HEK293 (cell line): Measurements from ENCODE around the gene RAD51AP1.
A peak's percentile ranks its signal among the peaks of the same experiment; 100 is the strongest.

Source experiments
- CTCF ChIA-PET: fragments of 350-600 bp; formaldehyde crosslinking; extraction: SDS; loops from one replicate; lab custom pipeline; 2021; ENCODE audit warnings: antibody characterized with exemption; lab: Yijun Ruan, JAX
- POLR2A ChIA-PET: fragments of 300-600 bp; formaldehyde crosslinking; extraction: SDS; loops from one replicate; lab custom pipeline; 2020; ENCODE audit warnings: antibody characterized with exemption, inconsistent platforms; lab: Yijun Ruan, JAX
- H3K27ac ChIP-seq: fragments of 200-500 bp; sonication (Bioruptor generic); 2 replicates; pipeline ENCODE4 v1.5.1; 2014; ENCODE audit warnings: low read depth, low read length, control low read depth, inconsistent platforms; ENCODE audit errors: extremely low read depth
- H3K36me3 ChIP-seq, 2 experiments: fragments of 200-500 bp in 1 of 2; sonication (Bioruptor generic) in 1 of 2; 1 replicate in 1 of 2; 2 replicates in 1 of 2; pipeline ENCODE4 v1.5.1; 2014 to 2017; ENCODE audit warnings: inconsistent platforms in 2 of 2, low read length in 2 of 2; ENCODE audit not compliant: control insufficient read depth in 2 of 2, insufficient read depth in 1 of 2
- H3K4me1 ChIP-seq: fragments of 200-500 bp; sonication (Bioruptor generic); 2 replicates; pipeline ENCODE4 v1.5.1; 2014; ENCODE audit warnings: mild to moderate bottlenecking, low read length, inconsistent platforms; ENCODE audit not compliant: control insufficient read depth, insufficient read depth
- H3K4me3 ChIP-seq: 2 replicates; pipeline ENCODE4 v1.5.1; 2011; ENCODE audit warnings: low read depth, mild to moderate bottlenecking, control low read depth, low read length, moderate library complexity
- H3K9me3 ChIP-seq: fragments of 200-500 bp; sonication (Bioruptor generic); 2 replicates; pipeline ENCODE4 v1.5.1; 2014; ENCODE audit warnings: low read depth, low read length, inconsistent platforms; ENCODE audit not compliant: control insufficient read depth, insufficient read depth
- BCL11B ChIP-seq: fragments of 450-650 bp; formaldehyde crosslinking; IDR thresholded peaks from 2 replicates; pipeline ENCODE4 v1.5.1; 2016; ENCODE audit warnings: low read depth, missing biosample characterization, missing genetic modification characterization
- GLIS2 ChIP-seq: fragments of 450-650 bp; formaldehyde crosslinking; IDR thresholded peaks from 2 replicates; pipeline ENCODE4 v1.5.1; 2016; ENCODE audit warnings: missing biosample characterization, missing genetic modification characterization
- HOXD13 ChIP-seq: sonication (generic); formaldehyde crosslinking; IDR thresholded peaks from 2 replicates; pipeline ENCODE4 v1.8.0; 2022; ENCODE audit warnings: missing genetic modification reagents, borderline replicate concordance
- KLF1 ChIP-seq: fragments of 450-650 bp; formaldehyde crosslinking; IDR thresholded peaks from 2 replicates; pipeline ENCODE4 v1.5.1; 2016; ENCODE audit warnings: missing biosample characterization, missing genetic modification characterization
- KLF9 ChIP-seq: fragments of 450-650 bp; formaldehyde crosslinking; IDR thresholded peaks from 2 replicates; pipeline ENCODE4 v1.5.1; 2016; ENCODE audit warnings: missing biosample characterization, missing genetic modification characterization, low read depth
- TRIM28 ChIP-seq: IDR thresholded peaks from 2 replicates; pipeline ENCODE4 v1.6.1; 2011; ENCODE audit warnings: low read length, control low read depth, borderline replicate concordance
- ZEB2 ChIP-seq: fragments of 450-650 bp; formaldehyde crosslinking; IDR thresholded peaks from 2 replicates; pipeline ENCODE4 v1.5.1; 2016; ENCODE audit warnings: missing biosample characterization, missing genetic modification characterization
- ZNF211 ChIP-seq: fragments of 450-650 bp; formaldehyde crosslinking; IDR thresholded peaks from 2 replicates; pipeline ENCODE4 v1.5.1; 2016; ENCODE audit warnings: low read depth, missing biosample characterization, missing genetic modification characterization
- ZNF214 ChIP-seq: fragments of 450-650 bp; formaldehyde crosslinking; IDR thresholded peaks from 2 replicates; pipeline ENCODE4 v1.5.1; 2017; ENCODE audit warnings: missing biosample characterization, mild to moderate bottlenecking, missing genetic modification characterization, borderline replicate concordance
- ZNF274 ChIP-seq, 2 experiments: fragments of 200-500 bp in 1 of 2; fragments of 450-650 bp in 1 of 2; sonication (Bioruptor generic) in 1 of 2; formaldehyde crosslinking in 1 of 2; IDR thresholded peaks; 2 replicates each; pipeline versions ENCODE4 v1.5.1 to v1.6.1; 2014 to 2016; ENCODE audit warnings: borderline replicate concordance in 1 of 2, inconsistent platforms in 1 of 2, low read length in 1 of 2, missing biosample characterization in 1 of 2, missing genetic modification characterization in 1 of 2
- ZNF37A ChIP-seq: fragments of 450-650 bp; IDR thresholded peaks from 2 replicates; pipeline ENCODE4 v1.5.1; 2018; ENCODE audit warnings: missing biosample characterization, missing genetic modification characterization
- ZNF394 ChIP-seq: fragments of 450-650 bp; formaldehyde crosslinking; IDR thresholded peaks from 2 replicates; pipeline ENCODE4 v1.5.1; 2016; ENCODE audit warnings: missing biosample characterization, missing genetic modification characterization, mild to moderate bottlenecking, moderate library complexity, borderline replicate concordance
- ZNF585B ChIP-seq: fragments of 450-650 bp; formaldehyde crosslinking; IDR thresholded peaks from 2 replicates; pipeline ENCODE4 v1.5.1; 2016; ENCODE audit warnings: missing biosample characterization, missing genetic modification characterization
- ZNF600 ChIP-seq: fragments of 450-650 bp; formaldehyde crosslinking; IDR thresholded peaks from 2 replicates; pipeline ENCODE4 v1.5.1; 2016; ENCODE audit warnings: missing biosample characterization, missing genetic modification characterization
- ZNF76 ChIP-seq: fragments of 450-650 bp; formaldehyde crosslinking; IDR thresholded peaks from 2 replicates; pipeline ENCODE4; 2016; ENCODE audit warnings: low read depth, missing biosample characterization, missing genetic modification characterization, borderline replicate concordance
- ZSCAN16 ChIP-seq: fragments of 450-650 bp; formaldehyde crosslinking; IDR thresholded peaks from 2 replicates; pipeline ENCODE4 v1.5.1; 2016; ENCODE audit warnings: missing biosample characterization, missing genetic modification characterization
- ZXDB ChIP-seq: fragments of 450-650 bp; formaldehyde crosslinking; IDR thresholded peaks from 2 replicates; pipeline ENCODE4 v1.5.1; 2016; ENCODE audit warnings: missing biosample characterization, missing genetic modification characterization
- TF ChIP-seq, protein P1 (sequence below): fragments of 450-650 bp; formaldehyde crosslinking; optimal IDR thresholded peaks from 2 replicates; pipeline ENCODE3; 2016; ENCODE audit warnings: missing biosample characterization, mild to moderate bottlenecking, missing genetic modification characterization
- TF ChIP-seq, protein P2 (sequence below): fragments of 450-650 bp; formaldehyde crosslinking; IDR thresholded peaks from 2 replicates; pipeline ENCODE4 v1.5.1; 2016; ENCODE audit warnings: missing biosample characterization, missing genetic modification characterization
- TF ChIP-seq, protein P3 (sequence below): fragments of 450-650 bp; formaldehyde crosslinking; IDR thresholded peaks from 2 replicates; pipeline ENCODE4 v1.5.0; 2017; ENCODE audit warnings: missing biosample characterization, missing genetic modification characterization, borderline replicate concordance
- TF ChIP-seq, protein P4 (sequence below): fragments of 450-650 bp; formaldehyde crosslinking; IDR thresholded peaks from 2 replicates; pipeline ENCODE4 v1.5.1; 2016; ENCODE audit warnings: missing biosample characterization, missing genetic modification characterization
- TF ChIP-seq, protein P5 (sequence below): fragments of 450-650 bp; formaldehyde crosslinking; IDR thresholded peaks from 2 replicates; pipeline ENCODE4 v1.5.1; 2016; ENCODE audit warnings: missing biosample characterization, missing genetic modification characterization
- TF ChIP-seq, protein P6 (sequence below): fragments of 450-650 bp; formaldehyde crosslinking; IDR thresholded peaks from 2 replicates; pipeline ENCODE4 v1.5.1; 2017; ENCODE audit warnings: missing biosample characterization, missing genetic modification characterization
- TF ChIP-seq, protein P7 (sequence below): IDR thresholded peaks from 2 replicates; pipeline ENCODE4 v1.6.1; 2011; ENCODE audit warnings: mild to moderate bottlenecking, low read depth, low read length, borderline replicate concordance

RAD51AP1 gene

DNA sequence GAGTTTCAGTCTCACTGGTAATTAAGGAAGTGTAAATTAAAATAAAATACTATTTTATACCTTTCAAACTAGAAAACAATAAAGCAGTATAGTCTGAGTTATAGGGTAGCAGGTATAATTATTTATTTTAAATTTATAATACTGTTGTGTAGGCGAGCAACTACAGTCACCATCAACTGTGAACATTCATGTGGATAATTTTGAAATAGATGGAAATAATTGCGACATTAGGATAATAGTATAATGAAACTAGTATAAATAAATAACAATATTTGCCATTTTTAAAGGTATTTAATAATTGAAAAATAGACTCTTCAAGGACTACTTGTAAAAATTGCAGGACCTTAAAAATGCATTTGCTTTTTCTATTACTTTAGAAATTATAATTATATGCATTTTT, 19.5 kb downstream of the RAD51AP1 start:
- TF ChIP-seq ZNF76 (tag by site-specific recombination): no peak
- TF ChIP-seq ZEB2 (tag by site-specific recombination): no peak
- no peak for TF ChIP-seq ZNF37A
- TF ChIP-seq, protein P1, sequence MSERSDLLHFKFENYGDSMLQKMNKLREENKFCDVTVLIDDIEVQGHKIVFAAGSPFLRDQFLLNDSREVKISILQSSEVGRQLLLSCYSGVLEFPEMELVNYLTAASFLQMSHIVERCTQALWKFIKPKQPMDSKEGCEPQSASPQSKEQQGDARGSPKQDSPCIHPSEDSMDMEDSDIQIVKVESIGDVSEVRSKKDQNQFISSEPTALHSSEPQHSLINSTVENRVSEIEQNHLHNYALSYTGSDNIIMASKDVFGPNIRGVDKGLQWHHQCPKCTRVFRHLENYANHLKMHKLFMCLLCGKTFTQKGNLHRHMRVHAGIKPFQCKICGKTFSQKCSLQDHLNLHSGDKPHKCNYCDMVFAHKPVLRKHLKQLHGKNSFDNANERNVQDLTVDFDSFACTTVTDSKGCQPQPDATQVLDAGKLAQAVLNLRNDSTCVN (tag by site-specific recombination): no peak
- TF ChIP-seq GLIS2 (tag by site-specific recombination): no peak
- no peak for TF ChIP-seq HOXD13 (CRISPR knock-in tag)
- TF ChIP-seq ZSCAN16: no peak
- TF ChIP-seq TRIM28: no peak
- no peak for TF ChIP-seq ZNF211 (tag by site-specific recombination)
- no peak for TF ChIP-seq ZNF274 (IDR thresholded peaks at IDR 0.05; ENCODE audit: low read length)
- no peak for TF ChIP-seq ZNF274 (tag by site-specific recombination; IDR thresholded peaks at IDR 0.05; ENCODE audit: borderline replicate concordance)
- TF ChIP-seq, protein P2, sequence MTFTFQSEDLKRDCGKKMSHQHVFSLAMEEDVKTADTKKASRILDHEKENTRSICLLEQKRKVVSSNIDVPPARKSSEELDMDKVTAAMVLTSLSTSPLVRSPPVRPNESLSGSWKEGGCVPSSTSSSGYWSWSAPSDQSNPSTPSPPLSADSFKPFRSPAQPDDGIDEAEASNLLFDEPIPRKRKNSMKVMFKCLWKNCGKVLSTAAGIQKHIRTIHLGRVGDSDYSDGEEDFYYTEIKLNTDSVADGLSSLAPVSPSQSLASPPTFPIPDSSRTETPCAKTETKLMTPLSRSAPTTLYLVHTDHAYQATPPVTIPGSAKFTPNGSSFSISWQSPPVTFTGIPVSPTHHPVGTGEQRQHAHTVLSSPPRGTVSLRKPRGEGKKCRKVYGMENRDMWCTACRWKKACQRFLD (tag by site-specific recombination): no peak
- no peak for TF ChIP-seq ZNF214
- TF ChIP-seq, protein P3, sequence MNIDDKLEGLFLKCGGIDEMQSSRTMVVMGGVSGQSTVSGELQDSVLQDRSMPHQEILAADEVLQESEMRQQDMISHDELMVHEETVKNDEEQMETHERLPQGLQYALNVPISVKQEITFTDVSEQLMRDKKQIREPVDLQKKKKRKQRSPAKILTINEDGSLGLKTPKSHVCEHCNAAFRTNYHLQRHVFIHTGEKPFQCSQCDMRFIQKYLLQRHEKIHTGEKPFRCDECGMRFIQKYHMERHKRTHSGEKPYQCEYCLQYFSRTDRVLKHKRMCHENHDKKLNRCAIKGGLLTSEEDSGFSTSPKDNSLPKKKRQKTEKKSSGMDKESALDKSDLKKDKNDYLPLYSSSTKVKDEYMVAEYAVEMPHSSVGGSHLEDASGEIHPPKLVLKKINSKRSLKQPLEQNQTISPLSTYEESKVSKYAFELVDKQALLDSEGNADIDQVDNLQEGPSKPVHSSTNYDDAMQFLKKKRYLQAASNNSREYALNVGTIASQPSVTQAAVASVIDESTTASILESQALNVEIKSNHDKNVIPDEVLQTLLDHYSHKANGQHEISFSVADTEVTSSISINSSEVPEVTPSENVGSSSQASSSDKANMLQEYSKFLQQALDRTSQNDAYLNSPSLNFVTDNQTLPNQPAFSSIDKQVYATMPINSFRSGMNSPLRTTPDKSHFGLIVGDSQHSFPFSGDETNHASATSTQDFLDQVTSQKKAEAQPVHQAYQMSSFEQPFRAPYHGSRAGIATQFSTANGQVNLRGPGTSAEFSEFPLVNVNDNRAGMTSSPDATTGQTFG (tag by site-specific recombination): no peak
- no peak for TF ChIP-seq BCL11B (tag by site-specific recombination)
- H3K4me3 ChIP-seq: no peak overlapping the region
- H3K9me3 ChIP-seq: no peaks in the 10 kb centered on the region
- H3K36me3 ChIP-seq: peaks cover 31 to 63% of the 10 kb centered on the region in 2 experiments; a peak in 2 of 3 replicates
- ChIA-PET POLR2A (no interaction called here), CTCF (no interaction called here)
- H3K4me1 ChIP-seq: peaks cover 4% of the 10 kb centered on the region
- no peak overlapping the region for H3K27ac ChIP-seq

DNA sequence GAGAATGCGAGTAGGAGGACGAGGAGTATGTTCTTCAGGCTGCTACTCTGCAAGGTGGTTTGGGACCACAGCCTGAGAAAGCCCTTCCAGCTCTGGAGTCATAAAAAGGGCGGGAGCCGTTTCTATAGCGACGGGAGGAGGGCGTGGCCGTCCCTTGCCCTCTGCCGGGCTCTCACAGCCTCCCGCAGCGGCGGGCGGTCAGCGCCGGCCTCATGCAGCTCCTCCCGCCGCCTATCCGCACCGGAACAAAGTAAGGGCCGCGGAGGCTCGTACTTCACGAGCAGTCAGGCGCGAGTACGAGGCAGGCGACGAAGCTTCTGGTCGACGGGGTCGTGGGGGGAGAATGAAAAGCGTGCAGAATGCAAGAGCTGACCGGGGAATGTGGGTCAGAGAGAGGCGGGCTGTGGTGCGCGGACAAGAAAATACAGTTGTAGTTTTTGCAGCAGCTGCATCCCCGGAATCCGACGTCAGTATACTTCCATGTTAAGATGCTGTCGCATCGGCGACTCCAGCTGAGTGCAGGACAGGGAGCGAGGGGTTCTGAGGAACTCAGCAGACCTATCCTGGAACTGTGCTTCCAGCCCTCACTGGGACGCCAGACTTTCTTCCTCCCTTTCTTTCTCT, 23.5 kb downstream of the RAD51AP1 start, which contains the start of gene DYRK4:
Gene DYRK4, plus strand, starts transcription at position 175 of the 624 bp plus-strand sequence. Its CDS starts 38 bp downstream, at position 213.
- Histone ChIP-seq H3K9me3 (no peaks in the 10 kb centered on the region), H3K36me3 (peaks cover 13 to 27% of the 10 kb centered on the region in 2 experiments; a peak in 2 of 3 replicates), H3K4me1 (peaks cover 4% of the 10 kb centered on the region), H3K4me3 (peak within 1 kb of the TSS; percentile 3), H3K27ac (no peak within 1 kb of the TSS)
- ChIA-PET POLR2A (interaction anchor here (1.6 kb wide), 1 partner anchor 87 kb away, joined by 5 read pairs; the partner anchor contains the start of genes AKAP3 and NDUFA9), CTCF (interaction anchor here (0.9 kb wide), 1 partner anchor 43 kb away, joined by 5 read pairs; no protein-coding TSS in a partner anchor)
- TF ChIP-seq, protein P4, sequence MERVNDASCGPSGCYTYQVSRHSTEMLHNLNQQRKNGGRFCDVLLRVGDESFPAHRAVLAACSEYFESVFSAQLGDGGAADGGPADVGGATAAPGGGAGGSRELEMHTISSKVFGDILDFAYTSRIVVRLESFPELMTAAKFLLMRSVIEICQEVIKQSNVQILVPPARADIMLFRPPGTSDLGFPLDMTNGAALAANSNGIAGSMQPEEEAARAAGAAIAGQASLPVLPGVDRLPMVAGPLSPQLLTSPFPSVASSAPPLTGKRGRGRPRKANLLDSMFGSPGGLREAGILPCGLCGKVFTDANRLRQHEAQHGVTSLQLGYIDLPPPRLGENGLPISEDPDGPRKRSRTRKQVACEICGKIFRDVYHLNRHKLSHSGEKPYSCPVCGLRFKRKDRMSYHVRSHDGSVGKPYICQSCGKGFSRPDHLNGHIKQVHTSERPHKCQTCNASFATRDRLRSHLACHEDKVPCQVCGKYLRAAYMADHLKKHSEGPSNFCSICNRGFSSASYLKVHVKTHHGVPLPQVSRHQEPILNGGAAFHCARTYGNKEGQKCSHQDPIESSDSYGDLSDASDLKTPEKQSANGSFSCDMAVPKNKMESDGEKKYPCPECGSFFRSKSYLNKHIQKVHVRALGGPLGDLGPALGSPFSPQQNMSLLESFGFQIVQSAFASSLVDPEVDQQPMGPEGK (tag by site-specific recombination): 0 out of 2 replicates have a peak, but pooled peaks have one; percentile 17
- TF ChIP-seq, protein P5, sequence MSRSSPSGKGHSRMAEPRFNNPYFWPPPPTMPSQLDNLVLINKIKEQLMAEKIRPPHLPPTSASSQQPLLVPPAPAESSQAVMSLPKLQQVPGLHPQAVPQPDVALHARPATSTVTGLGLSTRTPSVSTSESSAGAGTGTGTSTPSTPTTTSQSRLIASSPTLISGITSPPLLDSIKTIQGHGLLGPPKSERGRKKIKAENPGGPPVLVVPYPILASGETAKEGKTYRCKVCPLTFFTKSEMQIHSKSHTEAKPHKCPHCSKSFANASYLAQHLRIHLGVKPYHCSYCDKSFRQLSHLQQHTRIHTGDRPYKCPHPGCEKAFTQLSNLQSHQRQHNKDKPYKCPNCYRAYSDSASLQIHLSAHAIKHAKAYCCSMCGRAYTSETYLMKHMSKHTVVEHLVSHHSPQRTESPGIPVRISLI (tag by site-specific recombination): no peak
- TF ChIP-seq KLF1 (tag by site-specific recombination) (peak; percentile 70), ZNF394 (tag by site-specific recombination) (no peak), KLF9 (tag by site-specific recombination) (peak; percentile 90), ZNF600 (tag by site-specific recombination) (peak; percentile 99), ZNF585B (tag by site-specific recombination) (no peak), ZXDB (tag by site-specific recombination) (0 out of 2 replicates have a peak, but pooled peaks have one; percentile 32)
- TF ChIP-seq, protein P6, sequence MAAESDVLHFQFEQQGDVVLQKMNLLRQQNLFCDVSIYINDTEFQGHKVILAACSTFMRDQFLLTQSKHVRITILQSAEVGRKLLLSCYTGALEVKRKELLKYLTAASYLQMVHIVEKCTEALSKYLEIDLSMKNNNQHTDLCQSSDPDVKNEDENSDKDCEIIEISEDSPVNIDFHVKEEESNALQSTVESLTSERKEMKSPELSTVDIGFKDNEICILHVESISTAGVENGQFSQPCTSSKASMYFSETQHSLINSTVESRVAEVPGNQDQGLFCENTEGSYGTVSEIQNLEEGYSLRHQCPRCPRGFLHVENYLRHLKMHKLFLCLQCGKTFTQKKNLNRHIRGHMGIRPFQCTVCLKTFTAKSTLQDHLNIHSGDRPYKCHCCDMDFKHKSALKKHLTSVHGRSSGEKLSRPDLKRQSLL (tag by site-specific recombination): peak; percentile 60
- TF ChIP-seq, protein P7, sequence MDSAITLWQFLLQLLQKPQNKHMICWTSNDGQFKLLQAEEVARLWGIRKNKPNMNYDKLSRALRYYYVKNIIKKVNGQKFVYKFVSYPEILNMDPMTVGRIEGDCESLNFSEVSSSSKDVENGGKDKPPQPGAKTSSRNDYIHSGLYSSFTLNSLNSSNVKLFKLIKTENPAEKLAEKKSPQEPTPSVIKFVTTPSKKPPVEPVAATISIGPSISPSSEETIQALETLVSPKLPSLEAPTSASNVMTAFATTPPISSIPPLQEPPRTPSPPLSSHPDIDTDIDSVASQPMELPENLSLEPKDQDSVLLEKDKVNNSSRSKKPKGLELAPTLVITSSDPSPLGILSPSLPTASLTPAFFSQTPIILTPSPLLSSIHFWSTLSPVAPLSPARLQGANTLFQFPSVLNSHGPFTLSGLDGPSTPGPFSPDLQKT: no peak
